Caco-2 (cell line): ENCODE results near the gene F5. TPM values are rescaled to one million over a fixed set of nuclear protein-coding genes. Genes with fewer than 3 reads are reported as not detected.

Experiments
- BruUV-seq: library from RNA; stranded (reverse); fragments of 400-500 nt; replicated peaks from 2 replicates; lab custom pipeline; 2021; lab: Mats Ljungman, UMichigan
- CTCF ChIA-PET: fragments of 300-600 bp; sonication (Branson Sonifier 250); formaldehyde crosslinking; loops from one replicate; lab custom pipeline; 2022; ENCODE audit warnings: antibody characterized with exemption; lab: Charles Lee
- POLR2A ChIA-PET: fragments of 300-600 bp; sonication (Branson Sonifier 250); formaldehyde crosslinking; loops from one replicate; lab custom pipeline; 2022; ENCODE audit warnings: antibody characterized with exemption; lab: Charles Lee
- DNase-seq, 2 experiments: peaks; one replicate each; pipeline versions ENCODE4 v3.0.0 to v3.0.0-alpha.2; 2020 to 2022
- H3K27me3 ChIP-seq: replicated peaks from 2 replicates; pipeline ENCODE4 v1.6.0; 2011; ENCODE audit warnings: low read length; ENCODE audit not compliant: control insufficient read depth, insufficient read depth
- H3K36me3 ChIP-seq: 2 replicates; pipeline ENCODE4 v1.5.1; 2011; ENCODE audit warnings: low read length; ENCODE audit not compliant: control insufficient read depth, insufficient read depth
- H3K4me1 ChIP-seq: fragments of 250-450 bp; sonication (Bioruptor Pico); 2 replicates; pipeline ENCODE4 v1.5.1; 2020; ENCODE audit warnings: mild to moderate bottlenecking
- H3K4me3 ChIP-seq: 2 replicates; pipeline ENCODE4 v1.5.1; 2011; ENCODE audit warnings: low read depth, mild to moderate bottlenecking, control low read depth, low read length
- H3K9me3 ChIP-seq: fragments of 250-450 bp; sonication (Bioruptor Pico); 2 replicates; pipeline ENCODE4 v1.5.1; 2020; ENCODE audit warnings: mild to moderate bottlenecking, moderate library complexity
- H3K27ac Mint-ChIP-seq: one replicate; pipeline ENCODE4 v1.8.0; 2022; ENCODE audit warnings: mixed read lengths; ENCODE audit not compliant: unreplicated experiment
- H3K27me3 Mint-ChIP-seq: one replicate; pipeline ENCODE4 v1.8.0; 2022; ENCODE audit warnings: mixed read lengths; ENCODE audit not compliant: insufficient read depth, unreplicated experiment
- H3K36me3 Mint-ChIP-seq: one replicate; pipeline ENCODE4 v1.8.0; 2022; ENCODE audit warnings: mild to moderate bottlenecking, mixed read lengths; ENCODE audit not compliant: insufficient read depth, unreplicated experiment
- H3K4me1 Mint-ChIP-seq: one replicate; pipeline ENCODE4 v1.8.0; 2022; ENCODE audit warnings: low read depth, mixed read lengths; ENCODE audit not compliant: unreplicated experiment
- H3K4me3 Mint-ChIP-seq: one replicate; pipeline ENCODE4 v1.8.0; 2022; ENCODE audit warnings: mild to moderate bottlenecking, moderate library complexity, mixed read lengths; ENCODE audit not compliant: unreplicated experiment
- H3K9me3 Mint-ChIP-seq: one replicate; pipeline ENCODE4 v1.8.0; 2022; ENCODE audit warnings: mixed read lengths; ENCODE audit not compliant: unreplicated experiment
- CTCF ChIP-seq, 2 experiments: fragments of 200-600 bp in 1 of 2; IDR thresholded peaks; 1 replicate in 1 of 2; 2 replicates in 1 of 2; pipeline versions ENCODE4 v1.5.1 to v1.8.0; 2011 to 2022; ENCODE audit warnings: antibody characterized with exemption in 1 of 2, control low read depth in 1 of 2, inconsistent platforms in 1 of 2, low read depth in 1 of 2, low read length in 1 of 2, mild to moderate bottlenecking in 1 of 2, moderate library complexity in 1 of 2; ENCODE audit not compliant: insufficient read depth in 1 of 2, severe bottlenecking in 1 of 2, unreplicated experiment in 1 of 2
- intact Hi-C: fragments of 100-400 bp; cut with micrococcal nuclease; formaldehyde crosslinking; loops from one replicate; pipeline ENCODE4 v1.10.0; 2022; ENCODE audit not compliant: unreplicated experiment
- total RNA-seq: library from RNA; stranded (reverse); gene quantifications from 2 replicates; pipeline ENCODE4 v1.2.3, GENCODE V29; 2022

The F5 gene
- total RNA-seq, 1 experiment from 2014 or later: 0.50 TPM

GRCh38 chr1:169610108-169610507, 23.8 kb upstream of the F5 start:
- peaks cover 5% of the 10 kb centered on the region for H3K27me3 Mint-ChIP-seq
- H3K4me1 Mint-ChIP-seq: peaks cover 1% of the 10 kb centered on the region
- H3K27ac Mint-ChIP-seq: no peak overlapping the region
- Histone ChIP-seq H3K4me3 (no peak overlapping the region), H3K9me3 (no peaks in the 10 kb centered on the region; the same call in 1 of the 2 replicates), H3K4me1 (0 out of 2 replicates have a peak, but pooled peaks cover 1% of the 10 kb centered on the region), H3K36me3 (no peaks in the 10 kb centered on the region), H3K27me3 (no peaks in the 10 kb centered on the region)
- POLR2A ChIA-PET: no interaction called here
- no TSS peak for BruUV-seq
- no peaks in the 10 kb centered on the region for H3K36me3 Mint-ChIP-seq
- H3K4me3 Mint-ChIP-seq: no peak overlapping the region
- intact Hi-C loops: no loop called here
- TF ChIP-seq CTCF (IDR thresholded peaks at IDR 0.05; ENCODE audit: insufficient read depth in 1 of 2, low read depth in 1 of 2, low read length in 1 of 2, severe bottlenecking in 1 of 2, unreplicated experiment in 1 of 2): no peak
- H3K9me3 Mint-ChIP-seq: no peaks in the 10 kb centered on the region
- DNase-seq: no peak
- CTCF ChIA-PET: no interaction called here

- intact Hi-C loops: no loop called here
- POLR2A ChIA-PET: no interaction called here
- H3K27ac Mint-ChIP-seq: no peak overlapping the region
- no peaks in the 10 kb centered on the region for H3K4me1 Mint-ChIP-seq
- DNase-seq: no peak
- no peak overlapping the region for H3K4me3 ChIP-seq
- no TSS peak for BruUV-seq
- no peaks in the 10 kb centered on the region; the same call in 1 of the 2 replicates for H3K9me3 ChIP-seq
- no peak overlapping the region for H3K4me3 Mint-ChIP-seq
- peaks cover 11% of the 10 kb centered on the region for H3K27me3 Mint-ChIP-seq
- H3K36me3 Mint-ChIP-seq: no peaks in the 10 kb centered on the region
- no peaks in the 10 kb centered on the region for H3K4me1 ChIP-seq
- H3K36me3 ChIP-seq: no peaks in the 10 kb centered on the region
- TF ChIP-seq CTCF (IDR thresholded peaks at IDR 0.05; ENCODE audit: insufficient read depth in 1 of 2, low read depth in 1 of 2, low read length in 1 of 2, severe bottlenecking in 1 of 2, unreplicated experiment in 1 of 2): no peak
- CTCF ChIA-PET: no interaction called here
- H3K27me3 ChIP-seq: no peaks in the 10 kb centered on the region; the same call in 1 of the 2 replicates
- no peaks in the 10 kb centered on the region for H3K9me3 Mint-ChIP-seq
These were observed 21.9 kb upstream of the F5 start for GRCh38 chr1:169608226-169608625.

GRCh38 chr1:169604781-169605560, 18.7 kb upstream of the F5 start:
- intact Hi-C loops: no loop called here
- Histone ChIP-seq H3K9me3 (no peaks in the 10 kb centered on the region; the same call in 1 of the 2 replicates), H3K36me3 (no peaks in the 10 kb centered on the region), H3K4me1 (no peaks in the 10 kb centered on the region), H3K4me3 (no peak overlapping the region), H3K27me3 (no peaks in the 10 kb centered on the region; the same call in 1 of the 2 replicates)
- BruUV-seq: no TSS peak
- CTCF ChIA-PET: no interaction called here
- Mint-ChIP-seq H3K4me1 (no peaks in the 10 kb centered on the region), H3K4me3 (no peak overlapping the region), H3K36me3 (no peaks in the 10 kb centered on the region), H3K9me3 (no peaks in the 10 kb centered on the region), H3K27me3 (peaks cover 11% of the 10 kb centered on the region), H3K27ac (no peak overlapping the region)
- no peak for TF ChIP-seq CTCF (IDR thresholded peaks at IDR 0.05; ENCODE audit: insufficient read depth in 1 of 2, low read depth in 1 of 2, low read length in 1 of 2, severe bottlenecking in 1 of 2, unreplicated experiment in 1 of 2)
- DNase-seq: no peak
- POLR2A ChIA-PET: no interaction called here
